Loucy (cell line): ENCODE data around the gene TEAD4.

ENCODE experiments used
- CTCF ChIP-seq: fragments of 200-600 bp; sonication (generic); conservative IDR thresholded peaks from 2 replicates; pipeline ENCODE4 v1.5.1; 2014; ENCODE audit warnings: mild to moderate bottlenecking, antibody characterized with exemption, low read length
- EZH2phosphoT487 ChIP-seq: fragments of 200-600 bp; IDR thresholded peaks from 2 replicates; pipeline ENCODE4 v1.6.1; 2018; ENCODE audit warnings: antibody characterized with exemption, mild to moderate bottlenecking, moderate library complexity, borderline replicate concordance

DNA sequence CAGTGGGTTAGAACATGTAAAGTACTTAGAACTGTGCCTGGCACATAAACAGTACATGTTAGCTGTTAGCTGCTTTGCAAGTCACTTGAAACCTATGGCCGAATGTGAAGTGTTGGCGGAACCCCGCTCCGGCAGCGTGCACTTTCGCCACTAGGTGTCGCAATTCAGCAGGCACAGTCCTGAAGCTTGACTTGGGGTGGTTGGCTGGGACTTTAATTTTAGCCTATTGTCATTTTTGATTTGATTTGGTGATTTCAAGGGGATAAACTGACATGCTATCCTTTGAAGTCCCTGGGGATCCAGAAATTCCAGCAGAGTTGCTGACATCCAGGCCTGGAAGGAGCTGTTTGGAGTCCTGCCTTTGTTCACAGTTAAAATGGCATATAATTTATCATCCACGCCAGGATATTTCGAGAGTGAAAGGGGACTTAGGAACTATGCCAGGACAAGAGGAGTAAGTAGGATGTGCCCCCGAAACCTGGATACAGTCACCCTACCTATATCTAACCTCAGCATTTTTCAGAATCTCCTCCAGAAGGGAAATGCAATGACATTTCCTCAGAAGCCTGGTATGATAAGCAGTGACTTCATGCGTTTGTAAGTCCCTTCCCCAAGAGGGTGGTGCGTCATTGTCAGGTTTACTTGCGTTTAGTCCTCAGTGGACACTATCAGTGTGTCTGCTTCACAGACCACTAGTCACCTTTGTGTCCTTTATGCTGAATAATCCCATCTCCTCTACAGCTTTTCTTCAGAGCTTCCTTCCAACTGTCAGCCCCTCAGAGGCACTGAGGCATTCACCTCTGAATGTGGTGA, 114.4 kb downstream of the TEAD4 start:
- TF ChIP-seq EZH2phosphoT487 = no peak
- peak; percentile 98 for TF ChIP-seq CTCF
